Activated CD8-positive, alpha-beta T cell treated with anti-CD3 and anti-CD28 coated beads for 36 hours (primary cell): ENCODE results near the gene LMNA. TPM values are rescaled to one million over a fixed set of nuclear protein-coding genes. Genes with fewer than 3 reads are reported as not detected.

Source experiments
- ATAC-seq: fragments of 200-7000 bp; cut with Tn5 transposase; one replicate; pipeline ENCODE4 v1.10.0; 2021; ENCODE audit warnings: mild to moderate bottlenecking, moderate library complexity
- CTCF ChIA-PET: fragments of 350-600 bp; sonication (Branson Sonifier 250); formaldehyde crosslinking; loops from one replicate; lab custom pipeline; 2021; ENCODE audit warnings: antibody characterized with exemption; lab: Charles Lee
- POLR2A ChIA-PET: fragments of 350-600 bp; sonication (Branson Sonifier 250); formaldehyde crosslinking; loops from one replicate; lab custom pipeline; 2021; ENCODE audit warnings: antibody characterized with exemption; lab: Charles Lee
- DNase-seq: peaks from one replicate; pipeline ENCODE4 v3.0.0-alpha.2; 2020
- H3K27ac Mint-ChIP-seq: one replicate; pipeline ENCODE4 v1.8.0; 2021; ENCODE audit warnings: mild to moderate bottlenecking, mixed read lengths
- H3K27me3 Mint-ChIP-seq: one replicate; pipeline ENCODE4 v1.8.0; 2021; ENCODE audit warnings: mixed read lengths
- H3K36me3 Mint-ChIP-seq: one replicate; pipeline ENCODE4 v1.8.0; 2021; ENCODE audit warnings: low read depth, mixed read lengths
- H3K4me1 Mint-ChIP-seq: one replicate; pipeline ENCODE4 v1.8.0; 2021; ENCODE audit warnings: low read depth, mixed read lengths
- H3K4me3 Mint-ChIP-seq: one replicate; pipeline ENCODE4 v1.8.0; 2021; ENCODE audit warnings: mild to moderate bottlenecking, moderate library complexity, mixed read lengths
- H3K9me3 Mint-ChIP-seq: one replicate; pipeline ENCODE4 v1.8.0; 2021; ENCODE audit warnings: mixed read lengths
- intact Hi-C: fragments of 100-400 bp; cut with micrococcal nuclease; formaldehyde crosslinking; loops from one replicate; pipeline ENCODE4 v1.10.0; 2022
- total RNA-seq, 2 experiments: library from RNA; stranded (reverse); gene quantifications; one replicate each; pipeline ENCODE4 v1.2.3, GENCODE V29; 2021
- TF ChIP-seq, protein P1 (sequence below): fragments of 200-600 bp; IDR thresholded peaks from one replicate; pipeline ENCODE4 v1.8.0; 2022; ENCODE audit warnings: antibody characterized with exemption, mild to moderate bottlenecking

The LMNA gene
- total RNA-seq, 2 experiments from 2014 or later: 51.8 to 56.6 TPM

DNA sequence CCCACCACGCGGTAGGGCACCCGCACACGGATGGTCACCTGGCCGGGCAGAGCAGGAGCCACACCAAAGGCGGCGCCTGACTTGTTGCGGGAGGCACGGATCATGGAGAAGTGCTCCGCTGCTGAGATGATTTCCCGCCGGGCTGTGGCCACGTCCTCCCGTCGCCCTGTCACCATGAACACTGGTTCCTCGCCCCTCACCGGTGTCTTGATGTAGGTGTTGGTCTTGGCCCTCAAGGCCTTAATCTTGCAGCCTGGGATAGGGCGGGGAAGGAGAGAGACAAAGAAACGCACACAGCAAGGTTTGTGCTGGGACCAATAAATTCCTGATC lies 37.1 kb upstream of the LMNA start:
- CTCF ChIA-PET: no interaction called here
- Mint-ChIP-seq H3K4me1 (no peaks in the 10 kb centered on the region), H3K27me3 (no peaks in the 10 kb centered on the region), H3K9me3 (no peaks in the 10 kb centered on the region), H3K36me3 (no peaks in the 10 kb centered on the region), H3K27ac (no peak overlapping the region), H3K4me3 (no peak overlapping the region)
- TF ChIP-seq, protein P1, sequence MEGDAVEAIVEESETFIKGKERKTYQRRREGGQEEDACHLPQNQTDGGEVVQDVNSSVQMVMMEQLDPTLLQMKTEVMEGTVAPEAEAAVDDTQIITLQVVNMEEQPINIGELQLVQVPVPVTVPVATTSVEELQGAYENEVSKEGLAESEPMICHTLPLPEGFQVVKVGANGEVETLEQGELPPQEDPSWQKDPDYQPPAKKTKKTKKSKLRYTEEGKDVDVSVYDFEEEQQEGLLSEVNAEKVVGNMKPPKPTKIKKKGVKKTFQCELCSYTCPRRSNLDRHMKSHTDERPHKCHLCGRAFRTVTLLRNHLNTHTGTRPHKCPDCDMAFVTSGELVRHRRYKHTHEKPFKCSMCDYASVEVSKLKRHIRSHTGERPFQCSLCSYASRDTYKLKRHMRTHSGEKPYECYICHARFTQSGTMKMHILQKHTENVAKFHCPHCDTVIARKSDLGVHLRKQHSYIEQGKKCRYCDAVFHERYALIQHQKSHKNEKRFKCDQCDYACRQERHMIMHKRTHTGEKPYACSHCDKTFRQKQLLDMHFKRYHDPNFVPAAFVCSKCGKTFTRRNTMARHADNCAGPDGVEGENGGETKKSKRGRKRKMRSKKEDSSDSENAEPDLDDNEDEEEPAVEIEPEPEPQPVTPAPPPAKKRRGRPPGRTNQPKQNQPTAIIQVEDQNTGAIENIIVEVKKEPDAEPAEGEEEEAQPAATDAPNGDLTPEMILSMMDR: no peak
- POLR2A ChIA-PET: no interaction called here
- ATAC-seq (no peak), DNase-seq (no peak)
- intact Hi-C loops: no loop called here

DNA sequence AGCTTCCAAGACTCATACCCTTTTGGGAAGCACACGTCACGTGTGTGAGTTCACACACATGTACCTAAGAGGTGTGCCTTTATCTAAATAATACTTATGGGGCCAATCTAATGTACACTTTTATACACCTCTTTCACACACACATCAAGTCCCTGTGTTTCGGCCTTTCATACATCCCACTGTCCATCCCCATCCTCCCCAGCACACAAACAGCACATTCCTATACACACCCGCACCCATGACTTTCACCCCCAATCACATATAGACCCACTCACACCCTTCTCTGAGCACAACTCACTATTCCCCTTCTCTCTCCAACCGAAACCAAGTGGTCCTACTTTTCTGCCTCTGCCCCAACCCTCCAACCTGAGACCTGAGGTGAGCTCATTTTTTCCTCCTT lies 35.8 kb upstream of the LMNA start:
- peaks cover 5% of the 10 kb centered on the region for H3K4me1 Mint-ChIP-seq
- H3K36me3 Mint-ChIP-seq: no peaks in the 10 kb centered on the region
- no peaks in the 10 kb centered on the region for H3K9me3 Mint-ChIP-seq
- POLR2A ChIA-PET: interaction anchor here (1.6 kb wide), 1 partner anchor 18 kb away, joined by 4 read pairs; no protein-coding TSS in a partner anchor
- TF ChIP-seq, protein P1: no peak
- peaks cover 6% of the 10 kb centered on the region for H3K27me3 Mint-ChIP-seq
- no peak overlapping the region for H3K27ac Mint-ChIP-seq
- H3K4me3 Mint-ChIP-seq: no peak overlapping the region
- intact Hi-C loops: no loop called here
- CTCF ChIA-PET: interaction anchor here (0.8 to 1.0 kb wide), 3 partner anchors 12 to 18 kb away, joined by 3 to 6 read pairs (median 3); no protein-coding TSS in a partner anchor
- DNase-seq (no peak), ATAC-seq (no peak)

DNA sequence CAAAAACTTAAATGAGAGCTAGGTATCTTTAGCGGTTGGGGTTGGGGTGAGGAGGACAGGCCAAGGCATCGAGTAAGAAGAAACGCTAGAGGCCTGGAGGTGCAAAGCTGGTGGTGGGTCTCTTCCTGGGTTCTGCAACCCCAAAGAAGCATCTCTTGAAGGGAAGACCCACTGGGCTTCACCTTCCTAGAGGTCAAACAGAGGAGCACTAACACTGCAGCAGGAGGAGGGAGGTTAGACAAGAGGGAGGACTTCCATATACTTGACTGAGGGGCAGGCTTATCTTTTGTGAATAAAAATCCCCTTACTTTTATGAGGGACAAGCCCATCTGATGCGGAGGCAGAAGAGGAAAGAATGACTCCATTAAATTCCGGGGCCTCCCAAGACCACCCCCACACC lies 34.7 kb upstream of the LMNA start:
- DNase-seq: no peak
- Mint-ChIP-seq H3K27ac (no peak overlapping the region), H3K9me3 (no peaks in the 10 kb centered on the region), H3K36me3 (no peaks in the 10 kb centered on the region), H3K4me3 (no peak overlapping the region), H3K27me3 (peaks cover 16% of the 10 kb centered on the region), H3K4me1 (peaks cover 6% of the 10 kb centered on the region)
- ATAC-seq: no peak
- intact Hi-C loops: no loop called here
- POLR2A ChIA-PET: no interaction called here
- TF ChIP-seq, protein P1: no peak
- CTCF ChIA-PET: interaction anchor here (0.6 to 1.1 kb wide), 3 partner anchors 13 to 113 kb away, joined by 3 to 4 read pairs (median 3); no protein-coding TSS in a partner anchor

DNA sequence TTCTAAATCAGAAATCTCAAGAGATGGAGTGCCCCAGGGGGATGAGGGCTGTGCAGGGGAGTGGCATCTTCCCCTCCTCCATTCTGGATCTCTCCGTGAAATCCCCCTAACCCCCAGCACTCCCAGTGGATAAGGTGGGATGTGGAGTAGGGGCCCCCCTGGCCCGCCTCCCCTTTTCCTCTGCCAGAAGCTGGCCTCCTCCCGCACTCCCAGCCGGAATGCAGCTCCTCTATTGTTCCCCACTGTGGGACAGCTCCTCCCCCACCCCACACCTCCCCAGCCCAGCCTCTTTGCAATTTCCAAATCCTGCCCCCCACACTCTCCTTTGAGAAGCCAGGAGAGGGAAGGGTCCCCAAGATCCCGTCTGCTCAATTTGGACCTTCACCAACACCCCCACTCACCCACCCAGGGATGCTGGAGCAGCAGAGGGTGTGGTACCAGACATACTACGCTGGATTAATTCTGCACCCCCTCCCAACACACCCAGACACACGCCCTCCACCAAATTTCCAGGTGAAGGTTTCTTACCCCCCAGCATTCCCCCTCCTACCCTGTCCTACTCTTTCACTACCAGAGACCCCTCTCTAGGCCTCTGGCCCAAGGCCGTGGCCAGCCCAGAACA lies 34.2 kb upstream of the LMNA start:
- Mint-ChIP-seq H3K4me1 (peaks cover 6% of the 10 kb centered on the region), H3K9me3 (no peaks in the 10 kb centered on the region), H3K4me3 (no peak overlapping the region), H3K27ac (no peak overlapping the region), H3K36me3 (no peaks in the 10 kb centered on the region), H3K27me3 (peaks cover 20% of the 10 kb centered on the region)
- intact Hi-C loops: no loop called here
- no peak for DNase-seq
- ATAC-seq: no peak
- ChIA-PET POLR2A (no interaction called here), CTCF (interaction anchor here (1.1 kb wide), 1 partner anchor 14 kb away, joined by 4 read pairs; no protein-coding TSS in a partner anchor)
- TF ChIP-seq, protein P1: no peak

DNA sequence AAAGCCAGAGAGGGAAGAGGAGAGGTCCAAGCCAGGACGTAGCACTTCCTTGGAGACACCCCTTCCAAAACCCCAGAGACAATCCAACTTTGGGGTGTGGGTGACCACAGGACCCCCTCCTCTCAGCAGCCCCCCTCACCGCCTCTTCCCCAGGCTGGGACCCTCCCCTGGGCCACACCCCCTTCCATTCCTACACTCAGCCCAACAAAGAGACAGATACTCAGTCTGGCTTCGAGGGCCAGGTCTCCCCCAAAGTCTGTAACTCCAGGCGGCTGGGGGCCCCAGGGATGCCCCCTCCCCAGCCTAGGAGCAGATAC lies 33.7 kb upstream of the LMNA start:
- H3K27ac Mint-ChIP-seq: no peak overlapping the region
- intact Hi-C loops: no loop called here
- no peak for DNase-seq
- no peaks in the 10 kb centered on the region for H3K36me3 Mint-ChIP-seq
- TF ChIP-seq, protein P1: no peak
- peaks cover 23% of the 10 kb centered on the region for H3K27me3 Mint-ChIP-seq
- peaks cover 6% of the 10 kb centered on the region for H3K4me1 Mint-ChIP-seq
- H3K4me3 Mint-ChIP-seq: peak overlapping the region; percentile 46
- no peaks in the 10 kb centered on the region for H3K9me3 Mint-ChIP-seq
- ATAC-seq: no peak
- POLR2A ChIA-PET: interaction anchor here (1.2 kb wide), 1 partner anchor 7 kb away, joined by 4 read pairs; no protein-coding TSS in a partner anchor
- CTCF ChIA-PET: interaction anchor here (22.5 kb wide), 1 partner anchor 51 kb away, joined by 772 read pairs; no protein-coding TSS in a partner anchor
